Hepatocyte (in vitro differentiated cells): Measurements from ENCODE around the gene FMN1. TPM values are rescaled to one million over a fixed set of nuclear protein-coding genes. Genes with fewer than 3 reads are reported as not detected.

Experiments
- DNase-seq: peaks from one replicate; pipeline ENCODE4 v3.0.0-alpha.2; 2016; ENCODE audit warnings: low spot score
- H2AFZ ChIP-seq: fragments of 200-600 bp; sonication (generic); 2 replicates; pipeline ENCODE4 v1.6.0; 2016; ENCODE audit warnings: antibody characterized with exemption, mild to moderate bottlenecking
- H3K27ac ChIP-seq: fragments of 200-600 bp; sonication (generic); 2 replicates; pipeline ENCODE4 v1.5.1; 2016; ENCODE audit warnings: mild to moderate bottlenecking
- H3K27me3 ChIP-seq: fragments of 200-600 bp; sonication (generic); 2 replicates; pipeline ENCODE4 v1.6.1; 2016
- H3K36me3 ChIP-seq: fragments of 200-600 bp; sonication (generic); replicated peaks from 2 replicates; pipeline ENCODE4 v1.5.1; 2016; ENCODE audit warnings: low read depth; ENCODE audit not compliant: insufficient read depth
- H3K4me1 ChIP-seq: fragments of 200-600 bp; sonication (generic); 2 replicates; pipeline ENCODE4 v1.5.1; 2016; ENCODE audit warnings: mild to moderate bottlenecking, moderate library complexity; ENCODE audit not compliant: insufficient read depth
- H3K4me2 ChIP-seq: fragments of 200-600 bp; sonication (generic); 2 replicates; pipeline ENCODE4 v1.6.0; 2016
- H3K4me3 ChIP-seq: fragments of 200-600 bp; sonication (generic); 2 replicates; pipeline ENCODE4 v1.5.1; 2016; ENCODE audit warnings: mild to moderate bottlenecking
- H3K79me2 ChIP-seq: fragments of 200-600 bp; sonication (generic); 2 replicates; pipeline ENCODE4 v1.6.0; 2017; ENCODE audit warnings: mild to moderate bottlenecking
- H3K9me2 ChIP-seq: fragments of 200-600 bp; sonication (generic); replicated peaks from 2 replicates; pipeline ENCODE4 v1.6.0; 2017; ENCODE audit warnings: mild to moderate bottlenecking; ENCODE audit not compliant: insufficient read depth
- H3K9me3 ChIP-seq: fragments of 200-600 bp; sonication (generic); 2 replicates; pipeline ENCODE4 v1.5.1; 2016; ENCODE audit warnings: low read depth, mild to moderate bottlenecking
- H4K20me1 ChIP-seq: fragments of 200-600 bp; sonication (generic); 2 replicates; pipeline ENCODE4 v1.6.0; 2016; ENCODE audit warnings: mild to moderate bottlenecking; ENCODE audit not compliant: insufficient read depth, poor library complexity, severe bottlenecking
- EZH2 ChIP-seq: fragments of 200-600 bp; sonication (generic); IDR thresholded peaks from 2 replicates; pipeline ENCODE4 v1.6.1; 2016; ENCODE audit warnings: antibody characterized with exemption, mild to moderate bottlenecking, borderline replicate concordance
- EZH2phosphoT487 ChIP-seq: fragments of 200-600 bp; sonication (generic); IDR thresholded peaks from one replicate; pipeline ENCODE4 v1.6.1; 2018; ENCODE audit warnings: antibody characterized with exemption, mild to moderate bottlenecking, low read depth, moderate library complexity; ENCODE audit not compliant: unreplicated experiment, severe bottlenecking
- WGBS: methylation state at CpG from one replicate; pipeline ENCODE4 v1.1.6; 2016; ENCODE audit warnings: low lambda C conversion rate; ENCODE audit errors: missing lambda C conversion rate; 5-methylcytosine and 5-hydroxymethylcytosine counted together
- polyA plus RNA-seq: library from polyadenylated mRNA; unstranded; fragments of >200 nt; fragmentation: Nextera tagmentation; extraction: Ambion mirVana; gene quantifications from 2 replicates; pipeline ENCODE4 v1.2.1, GENCODE V29; 2016
- total RNA-seq: library from RNA; depleted of rRNA; stranded (reverse); fragments of >200 nt; gene quantifications from 2 replicates; pipeline ENCODE4 v1.2.3, GENCODE V29; 2014
- TF ChIP-seq, protein P1 (sequence below): fragments of 200-600 bp; sonication (generic); IDR thresholded peaks from 2 replicates; pipeline ENCODE4 v1.5.1; 2016; ENCODE audit warnings: antibody characterized with exemption, mild to moderate bottlenecking; ENCODE audit not compliant: poor library complexity

Gene FMN1
- total and polyA plus RNA-seq, 2 experiments from 2014 or later: 0.07 to 0.70 TPM

DNA sequence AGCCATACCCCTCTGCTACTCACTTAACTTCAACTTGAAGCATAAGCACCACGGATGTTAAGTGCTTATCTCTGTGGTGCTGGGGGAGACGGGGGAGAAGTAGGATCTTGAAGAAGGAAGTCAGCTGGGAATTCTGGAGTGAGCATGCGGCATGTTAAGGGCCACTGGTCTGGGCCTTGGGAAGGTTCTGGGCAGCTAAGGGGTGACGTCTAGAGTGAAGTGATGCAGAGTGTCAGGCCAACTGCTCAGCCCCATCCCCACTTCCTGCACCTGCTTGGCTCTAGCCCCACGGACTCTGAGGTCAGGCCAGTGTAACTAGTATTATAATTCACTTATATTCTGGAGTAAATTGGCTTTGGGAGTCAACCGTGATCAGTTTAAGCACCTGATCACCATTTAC, 228.6 kb downstream of the FMN1 start:
- Histone ChIP-seq H4K20me1 (no peaks in the 10 kb centered on the region), H3K79me2 (no peaks in the 10 kb centered on the region), H3K4me3 (no peak overlapping the region), H2AFZ (no peak overlapping the region), H3K36me3 (no peaks in the 10 kb centered on the region), H3K4me1 (no peaks in the 10 kb centered on the region), H3K4me2 (no peak overlapping the region), H3K27ac (no peak overlapping the region), H3K27me3 (peaks cover 16% of the 10 kb centered on the region), H3K9me2 (no peaks in the 10 kb centered on the region), H3K9me3 (no peaks in the 10 kb centered on the region)
- no peak for DNase-seq
- 89% methylated on average over 6 of the region's 6 CpGs for WGBS
- TF ChIP-seq EZH2phosphoT487 (no peak), EZH2 (no peak)
- TF ChIP-seq, protein P1, sequence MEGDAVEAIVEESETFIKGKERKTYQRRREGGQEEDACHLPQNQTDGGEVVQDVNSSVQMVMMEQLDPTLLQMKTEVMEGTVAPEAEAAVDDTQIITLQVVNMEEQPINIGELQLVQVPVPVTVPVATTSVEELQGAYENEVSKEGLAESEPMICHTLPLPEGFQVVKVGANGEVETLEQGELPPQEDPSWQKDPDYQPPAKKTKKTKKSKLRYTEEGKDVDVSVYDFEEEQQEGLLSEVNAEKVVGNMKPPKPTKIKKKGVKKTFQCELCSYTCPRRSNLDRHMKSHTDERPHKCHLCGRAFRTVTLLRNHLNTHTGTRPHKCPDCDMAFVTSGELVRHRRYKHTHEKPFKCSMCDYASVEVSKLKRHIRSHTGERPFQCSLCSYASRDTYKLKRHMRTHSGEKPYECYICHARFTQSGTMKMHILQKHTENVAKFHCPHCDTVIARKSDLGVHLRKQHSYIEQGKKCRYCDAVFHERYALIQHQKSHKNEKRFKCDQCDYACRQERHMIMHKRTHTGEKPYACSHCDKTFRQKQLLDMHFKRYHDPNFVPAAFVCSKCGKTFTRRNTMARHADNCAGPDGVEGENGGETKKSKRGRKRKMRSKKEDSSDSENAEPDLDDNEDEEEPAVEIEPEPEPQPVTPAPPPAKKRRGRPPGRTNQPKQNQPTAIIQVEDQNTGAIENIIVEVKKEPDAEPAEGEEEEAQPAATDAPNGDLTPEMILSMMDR: no peak

DNA sequence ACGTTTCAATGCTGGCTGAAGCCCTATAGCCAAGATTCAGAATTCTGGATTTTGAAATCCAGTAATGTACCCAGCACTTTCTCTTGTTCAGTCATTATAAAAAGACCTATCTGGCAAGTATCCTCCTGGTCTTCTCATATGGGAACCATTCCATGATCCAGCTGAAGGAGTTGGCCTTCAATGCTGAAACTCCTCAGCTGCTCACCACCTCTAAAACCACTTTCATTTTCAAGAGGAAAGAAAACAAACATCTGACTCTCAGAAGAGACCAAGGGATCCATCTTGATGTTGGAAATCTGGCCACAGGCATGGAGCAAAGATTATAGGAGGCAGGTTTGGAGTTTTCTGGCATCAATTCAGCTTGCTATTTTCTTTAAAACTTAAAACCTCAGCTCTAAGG, 235.4 kb downstream of the FMN1 start:
- no peaks in the 10 kb centered on the region for H4K20me1 ChIP-seq
- H3K27me3 ChIP-seq: peaks cover 3% of the 10 kb centered on the region
- no peaks in the 10 kb centered on the region for H3K9me2 ChIP-seq
- H3K9me3 ChIP-seq: no peaks in the 10 kb centered on the region
- H2AFZ ChIP-seq: no peak overlapping the region
- no peaks in the 10 kb centered on the region for H3K79me2 ChIP-seq
- WGBS: 100% methylated on average over 1 of the region's 1 CpG
- H3K4me3 ChIP-seq: no peak overlapping the region
- TF ChIP-seq, protein P1: no peak
- TF ChIP-seq EZH2phosphoT487: no peak
- no peak for TF ChIP-seq EZH2
- DNase-seq: no peak
- H3K27ac ChIP-seq: no peak overlapping the region
- H3K4me1 ChIP-seq: no peaks in the 10 kb centered on the region
- H3K36me3 ChIP-seq: no peaks in the 10 kb centered on the region
- no peak overlapping the region for H3K4me2 ChIP-seq

DNA sequence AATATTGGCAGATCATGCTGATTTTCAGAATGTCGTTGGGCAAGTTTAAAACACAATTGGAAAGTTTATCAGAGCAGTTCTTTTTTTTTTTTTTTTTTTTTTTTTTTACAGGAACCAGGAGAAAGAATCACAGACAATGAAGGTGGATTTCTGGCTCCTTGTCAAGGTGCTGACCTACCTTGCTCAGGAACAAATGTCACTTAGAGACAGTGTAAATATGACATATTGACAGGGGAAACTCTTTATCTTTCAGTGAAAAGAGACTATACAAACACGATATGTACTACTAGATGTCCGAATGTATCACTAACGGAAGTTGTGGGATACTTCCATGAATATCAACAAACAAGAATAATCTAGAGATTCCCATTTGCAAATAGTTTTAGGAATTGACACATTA, 237.3 kb downstream of the FMN1 start:
- Histone ChIP-seq H4K20me1 (no peaks in the 10 kb centered on the region), H2AFZ (no peak overlapping the region), H3K9me2 (no peaks in the 10 kb centered on the region), H3K4me2 (no peak overlapping the region), H3K4me3 (no peak overlapping the region), H3K79me2 (no peaks in the 10 kb centered on the region), H3K36me3 (no peaks in the 10 kb centered on the region), H3K27me3 (peaks cover 3% of the 10 kb centered on the region), H3K27ac (no peak overlapping the region), H3K9me3 (no peaks in the 10 kb centered on the region), H3K4me1 (no peaks in the 10 kb centered on the region)
- TF ChIP-seq EZH2 (no peak), EZH2phosphoT487 (no peak)
- TF ChIP-seq, protein P1: no peak
- DNase-seq: no peak
- 62% methylated on average over 4 of the region's 4 CpGs for WGBS

DNA sequence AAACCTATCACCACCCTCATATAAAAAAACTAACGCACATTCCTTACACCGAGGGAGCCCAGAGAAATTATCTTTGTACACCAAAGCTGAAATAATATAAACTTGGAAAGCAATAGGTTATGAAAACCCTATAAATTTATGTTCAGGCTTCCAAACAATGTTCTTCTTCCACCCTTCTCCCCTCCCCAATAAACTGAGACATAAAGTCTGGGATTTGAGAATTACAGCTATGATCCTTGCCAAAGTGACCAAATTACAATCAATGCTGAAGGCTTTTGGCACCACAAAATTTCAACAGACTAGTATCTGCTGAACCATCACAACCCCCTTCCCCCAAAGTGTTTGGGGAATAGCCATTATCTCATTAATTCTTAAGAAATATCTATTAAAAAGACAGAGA, 237.8 kb downstream of the FMN1 start:
- H3K36me3 ChIP-seq: no peaks in the 10 kb centered on the region
- no peaks in the 10 kb centered on the region for H3K79me2 ChIP-seq
- H4K20me1 ChIP-seq: no peaks in the 10 kb centered on the region
- no peak overlapping the region for H3K4me3 ChIP-seq
- H3K27ac ChIP-seq: no peak overlapping the region
- no peaks in the 10 kb centered on the region for H3K9me3 ChIP-seq
- no peak for DNase-seq
- H3K27me3 ChIP-seq: peaks cover 3% of the 10 kb centered on the region
- H3K9me2 ChIP-seq: no peaks in the 10 kb centered on the region
- no peaks in the 10 kb centered on the region for H3K4me1 ChIP-seq
- WGBS: 84% methylated on average over 2 of the region's 2 CpGs
- H3K4me2 ChIP-seq: no peak overlapping the region
- H2AFZ ChIP-seq: no peak overlapping the region
- TF ChIP-seq EZH2 (no peak), EZH2phosphoT487 (no peak)
- TF ChIP-seq, protein P1: no peak
